ENCODE results near the gene PRRC1. TPM values are rescaled to one million over a fixed set of nuclear protein-coding genes. Genes with fewer than 3 reads are reported as not detected.
A peak's percentile ranks its signal among the peaks of the same experiment; 100 is the strongest.

The PRRC1 gene
- polyA plus RNA-seq, 3 donors: 10.8 to 20.6 (median 17.9) TPM

DNA sequence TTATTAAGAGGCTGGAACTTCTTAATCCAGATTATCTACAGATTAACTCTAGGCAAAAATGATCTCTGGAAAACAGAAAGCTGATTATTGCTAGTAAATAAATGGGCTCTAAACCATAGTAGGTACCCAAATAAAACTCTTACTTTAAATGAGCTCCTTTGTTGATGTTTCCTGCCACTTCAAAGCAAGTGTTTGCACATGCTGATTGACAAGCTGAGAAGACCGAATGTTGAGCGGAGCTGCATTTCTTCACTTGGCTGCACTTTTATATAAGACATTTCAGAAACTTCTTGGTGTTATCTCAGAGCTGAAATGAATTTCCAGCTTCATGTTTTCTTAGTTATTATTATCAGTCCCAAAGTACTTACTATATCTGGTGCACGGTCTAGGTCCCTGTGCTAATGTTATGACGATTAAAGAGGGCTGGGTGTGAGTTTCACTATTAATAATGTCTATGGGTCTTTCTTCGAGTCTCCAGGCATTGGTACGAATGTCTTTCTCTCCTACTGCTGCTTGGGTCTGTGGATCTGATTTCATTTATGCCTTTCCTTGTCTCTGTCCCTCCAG, 72.8 kb downstream of the PRRC1 start:
- WGBS (ENCODE audit: insufficient coverage): 100% methylated on average over 2 of the region's 6 CpGs
- no peak overlapping the region for H3K27ac ChIP-seq (ENCODE audit: low read depth in 1 of 2, low read length in 2 of 2)

DNA sequence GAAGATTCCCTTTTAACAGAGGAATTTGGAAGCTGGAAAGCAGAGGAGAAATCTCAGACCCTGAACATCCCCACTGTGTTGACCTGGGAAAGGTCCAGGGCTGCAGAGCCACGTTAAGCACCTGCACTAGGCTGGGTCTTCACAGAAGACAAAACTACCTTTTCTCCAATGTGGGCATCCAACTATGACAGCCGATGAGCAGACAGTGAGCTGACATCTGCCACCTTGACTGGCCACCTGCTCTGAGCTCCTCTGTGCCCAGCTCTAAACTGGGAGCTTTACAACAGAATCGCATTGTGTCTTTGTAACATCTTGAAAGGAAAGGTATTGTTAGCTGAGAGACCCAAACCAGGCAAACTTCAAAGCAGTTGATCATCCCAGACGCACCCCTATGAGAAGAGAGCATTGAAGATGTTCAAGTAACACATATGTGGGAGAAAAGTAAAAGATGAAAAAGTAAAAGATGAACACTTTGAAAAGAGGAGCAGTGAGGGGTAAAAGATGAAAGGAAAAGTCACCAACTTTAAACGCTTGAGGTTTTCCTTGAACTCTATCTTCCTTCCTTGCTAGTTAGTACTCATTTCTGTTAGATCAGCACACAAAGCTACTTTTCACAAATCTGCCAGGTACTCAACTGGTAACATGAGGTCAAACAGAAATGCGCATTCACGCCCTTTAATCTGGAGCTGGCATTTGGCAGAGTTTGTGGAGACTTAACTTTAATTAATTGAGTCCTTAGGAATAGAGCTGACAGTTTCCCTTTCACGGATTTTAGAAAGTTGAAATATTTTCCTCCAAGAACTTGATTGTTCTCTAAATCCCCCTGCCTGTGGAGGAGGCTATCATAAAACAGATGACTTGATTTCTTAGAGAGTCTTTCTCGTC, 78.3 kb downstream of the PRRC1 start:
- H3K4me3 Mint-ChIP-seq: no peak overlapping the region
- no peaks in the 10 kb centered on the region for H3K4me1 ChIP-seq (ENCODE audit: control insufficient read depth in 1 of 2, insufficient read depth in 2 of 2, low read length in 2 of 2)
- TF ChIP-seq, protein P1, sequence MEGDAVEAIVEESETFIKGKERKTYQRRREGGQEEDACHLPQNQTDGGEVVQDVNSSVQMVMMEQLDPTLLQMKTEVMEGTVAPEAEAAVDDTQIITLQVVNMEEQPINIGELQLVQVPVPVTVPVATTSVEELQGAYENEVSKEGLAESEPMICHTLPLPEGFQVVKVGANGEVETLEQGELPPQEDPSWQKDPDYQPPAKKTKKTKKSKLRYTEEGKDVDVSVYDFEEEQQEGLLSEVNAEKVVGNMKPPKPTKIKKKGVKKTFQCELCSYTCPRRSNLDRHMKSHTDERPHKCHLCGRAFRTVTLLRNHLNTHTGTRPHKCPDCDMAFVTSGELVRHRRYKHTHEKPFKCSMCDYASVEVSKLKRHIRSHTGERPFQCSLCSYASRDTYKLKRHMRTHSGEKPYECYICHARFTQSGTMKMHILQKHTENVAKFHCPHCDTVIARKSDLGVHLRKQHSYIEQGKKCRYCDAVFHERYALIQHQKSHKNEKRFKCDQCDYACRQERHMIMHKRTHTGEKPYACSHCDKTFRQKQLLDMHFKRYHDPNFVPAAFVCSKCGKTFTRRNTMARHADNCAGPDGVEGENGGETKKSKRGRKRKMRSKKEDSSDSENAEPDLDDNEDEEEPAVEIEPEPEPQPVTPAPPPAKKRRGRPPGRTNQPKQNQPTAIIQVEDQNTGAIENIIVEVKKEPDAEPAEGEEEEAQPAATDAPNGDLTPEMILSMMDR (IDR thresholded peaks at IDR 0.05): no peak
- no peaks in the 10 kb centered on the region for H3K9me3 ChIP-seq (replicated peaks in 1 of 2; ENCODE audit: control insufficient read depth in 1 of 2, insufficient read depth in 1 of 2, low read length in 2 of 2)
- H3K79me2 ChIP-seq (ENCODE audit: insufficient read depth, low read length): no peaks in the 10 kb centered on the region
- no peak overlapping the region for H2AFZ ChIP-seq (ENCODE audit: insufficient read depth, low read depth, low read length, poor library complexity, severe bottlenecking)
- H3K27me3 Mint-ChIP-seq (ENCODE audit: low read depth in 3 of 3): peaks cover 0 to 3% (median 0%) of the 10 kb centered on the region in 3 donors
- H3K4me1 Mint-ChIP-seq: no peaks in the 10 kb centered on the region
- H3K27ac ChIP-seq (ENCODE audit: low read depth in 1 of 2, low read length in 2 of 2): no peak overlapping the region
- H3K4me2 ChIP-seq (replicated peaks; ENCODE audit: extremely low read depth, low read length, poor library complexity, severe bottlenecking): no peak overlapping the region
- no peaks in the 10 kb centered on the region for H3K36me3 ChIP-seq (replicated peaks in 1 of 2; ENCODE audit: control insufficient read depth in 1 of 2, insufficient read depth in 2 of 2, low read length in 2 of 2)
- peaks cover 0 to 6% (median 0%) of the 10 kb centered on the region in 7 donors for H3K9me3 Mint-ChIP-seq
- intact Hi-C loops (cut with micrococcal nuclease): no loop called here
- WGBS (ENCODE audit: insufficient coverage): 90% methylated on average over 3 of the region's 9 CpGs
- DNase-seq: no peak
- no peaks in the 10 kb centered on the region for H4K20me1 ChIP-seq (ENCODE audit: insufficient read depth, low read length)
- H3K36me3 Mint-ChIP-seq: no peaks in the 10 kb centered on the region
- no peak overlapping the region for H3K9ac ChIP-seq (ENCODE audit: insufficient read depth, low read length, poor library complexity, severe bottlenecking)
- peak overlapping the region in 1 of 7 donors; percentile 24 for H3K27ac Mint-ChIP-seq
- H3K4me3 ChIP-seq (replicated peaks in 1 of 3; ENCODE audit: low read depth in 2 of 3, low read length in 3 of 3): no peak overlapping the region
- no peaks in the 10 kb centered on the region for H3K27me3 ChIP-seq (ENCODE audit: control insufficient read depth in 2 of 2, insufficient read depth in 2 of 2, low read length in 2 of 2)

More for the DNA sequence above, 72.8 kb downstream of the PRRC1 start:
- Histone ChIP-seq H2AFZ (ENCODE audit: insufficient read depth, low read depth, low read length, poor library complexity, severe bottlenecking) (no peak overlapping the region), H3K4me2 (replicated peaks; ENCODE audit: extremely low read depth, low read length, poor library complexity, severe bottlenecking) (no peak overlapping the region), H3K9me3 (replicated peaks in 1 of 2; ENCODE audit: control insufficient read depth in 1 of 2, insufficient read depth in 1 of 2, low read length in 2 of 2) (no peaks in the 10 kb centered on the region), H3K4me1 (ENCODE audit: control insufficient read depth in 1 of 2, insufficient read depth in 2 of 2, low read length in 2 of 2) (no peaks in the 10 kb centered on the region), H3K4me3 (replicated peaks in 1 of 3; ENCODE audit: low read depth in 2 of 3, low read length in 3 of 3) (no peak overlapping the region), H3K27me3 (ENCODE audit: control insufficient read depth in 2 of 2, insufficient read depth in 2 of 2, low read length in 2 of 2) (no peaks in the 10 kb centered on the region), H3K79me2 (ENCODE audit: insufficient read depth, low read length) (no peaks in the 10 kb centered on the region), H3K9ac (ENCODE audit: insufficient read depth, low read length, poor library complexity, severe bottlenecking) (no peak overlapping the region), H3K36me3 (replicated peaks in 1 of 2; ENCODE audit: control insufficient read depth in 1 of 2, insufficient read depth in 2 of 2, low read length in 2 of 2) (no peaks in the 10 kb centered on the region), H4K20me1 (ENCODE audit: insufficient read depth, low read length) (no peaks in the 10 kb centered on the region)
- Mint-ChIP-seq H3K4me1 (peaks cover 5% of the 10 kb centered on the region), H3K9me3 (no peaks in the 10 kb centered on the region), H3K36me3 (no peaks in the 10 kb centered on the region), H3K27me3 (ENCODE audit: low read depth in 3 of 3) (peaks cover 0 to 2% (median 0%) of the 10 kb centered on the region in 3 donors), H3K27ac (no peak overlapping the region), H3K4me3 (no peak overlapping the region)
- TF ChIP-seq, protein P1 (IDR thresholded peaks at IDR 0.05): no peak
- intact Hi-C loops (cut with micrococcal nuclease): no loop called here
- no peak for DNase-seq

All from CD14-positive monocyte (primary cell).